Measurements from ENCODE around the gene TMEM163.

DNA sequence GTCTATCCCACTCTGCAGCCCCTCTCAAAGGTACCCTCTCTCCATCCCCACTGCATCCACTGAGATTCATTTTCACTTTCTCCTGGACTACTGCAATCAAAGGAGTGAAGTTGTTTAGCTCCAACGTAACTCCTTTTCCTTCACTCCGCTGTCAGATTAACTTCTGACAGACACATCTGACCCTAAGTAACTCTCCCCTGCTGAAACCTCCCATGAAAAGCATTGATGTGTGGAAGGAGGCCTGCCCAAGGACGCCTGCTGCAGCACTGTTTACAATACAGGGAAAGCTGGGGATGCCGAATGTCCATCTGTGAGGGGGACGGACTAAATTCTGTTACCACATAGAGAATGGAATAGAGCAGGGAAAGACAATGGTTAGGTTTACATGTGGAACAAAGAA, 114.8 kb downstream of the TMEM163 start:
- TF ChIP-seq POLR2A (IDR thresholded peaks at IDR 0.05) (no peak), CTCF (IDR thresholded peaks at IDR 0.05) (no peak)

Measured in uterus (tissue), 2 donors.